ENCODE measurements around the gene TSEN34.
"Not testable (repeated sequence)": the region's sequence is repeated elsewhere in the genome, so short reads cannot be mapped to it uniquely, and the experiment has no call there.

Gene TSEN34

GRCh38 chr19:54240372-54241336, 49.5 kb downstream of the TSEN34 start:
- DNase-seq = not testable (repeated sequence)

GRCh38 chr19:54242234-54242633, 51.1 kb downstream of the TSEN34 start:
- DNase-seq = not testable (repeated sequence)

DNA sequence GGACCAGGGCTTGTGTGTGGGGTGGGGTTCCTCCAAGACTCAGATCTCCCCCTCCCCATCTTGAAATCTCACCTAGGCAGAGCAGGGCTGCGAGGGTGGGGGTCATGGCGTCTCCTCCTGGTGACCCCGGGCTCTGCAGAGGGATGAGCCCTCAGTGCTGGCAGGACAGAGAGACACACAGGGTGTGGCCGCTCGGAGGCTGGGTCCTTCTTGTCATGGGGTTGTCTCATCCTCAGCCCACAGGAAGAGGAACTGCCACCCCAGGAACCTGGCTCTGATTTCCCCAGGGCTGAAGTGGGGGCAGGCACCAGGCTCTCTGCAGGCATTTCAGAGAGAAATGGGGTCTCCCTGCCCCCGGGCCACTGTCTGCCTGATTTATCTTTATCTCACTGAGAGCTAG, 51.5 kb downstream of the TSEN34 start, which contains the start of gene LILRA6:
Gene LILRA6, minus strand, starts transcription at position 145 of the 400 bp plus-strand sequence.
- not testable (repeated sequence) for DNase-seq

- DNase-seq = not testable (repeated sequence)
Observed at GRCh38 chr19:54243809-54244208, 52.7 kb downstream of the TSEN34 start.

Data from NCI-H1417 (cell line).